ENCODE results near the gene PNLIP.

The PNLIP gene

GRCh38 chr10:116545756-116546155, at the start of gene PNLIP:
Gene PNLIP, plus strand, starts transcription at chr10:116545931. Its CDS starts 162 bp downstream, at chr10:116546093.
- no peak for DNase-seq (ENCODE audit: low spot score)

- no peak for DNase-seq (ENCODE audit: low spot score)
These were observed 40.9 kb upstream of the PNLIP start for GRCh38 chr10:116504786-116505185.

GRCh38 chr10:116510565-116510964, 35.2 kb upstream of the PNLIP start:
- DNase-seq (ENCODE audit: low spot score) = no peak

- DNase-seq (ENCODE audit: low spot score) = no peak
These were observed 34.4 kb upstream of the PNLIP start for GRCh38 chr10:116511365-116511764.

- DNase-seq (ENCODE audit: low spot score) = peak; percentile 33
These were observed 24.1 kb upstream of the PNLIP start for GRCh38 chr10:116521424-116522290.

- no peak for DNase-seq (ENCODE audit: low spot score)
These were observed 22.8 kb upstream of the PNLIP start for GRCh38 chr10:116522803-116523381.

- DNase-seq (ENCODE audit: low spot score) = no peak
These were observed 21.0 kb upstream of the PNLIP start for GRCh38 chr10:116524736-116525135.

- no peak for DNase-seq (ENCODE audit: low spot score)
These were observed 19.5 kb upstream of the PNLIP start for GRCh38 chr10:116526219-116526618.

GRCh38 chr10:116536810-116537209, 8.9 kb upstream of the PNLIP start:
- DNase-seq (ENCODE audit: low spot score) = no peak

- peak; percentile 29 for DNase-seq (ENCODE audit: low spot score)
These were observed 7.3 kb upstream of the PNLIP start for GRCh38 chr10:116538456-116538855.

- no peak for DNase-seq (ENCODE audit: low spot score)
These were observed 6.7 kb upstream of the PNLIP start for GRCh38 chr10:116538992-116539391.

GRCh38 chr10:116540814-116541213, 4.9 kb upstream of the PNLIP start:
- no peak for DNase-seq (ENCODE audit: low spot score)

GRCh38 chr10:116542007-116542677, 3.6 kb upstream of the PNLIP start:
- no peak for DNase-seq (ENCODE audit: low spot score)

- no peak for DNase-seq (ENCODE audit: low spot score)
These were observed 609 bp upstream of the PNLIP start for GRCh38 chr10:116545122-116545521.

GRCh38 chr10:116548301-116548700, 2.6 kb downstream of the PNLIP start:
- DNase-seq (ENCODE audit: low spot score) = no peak

GRCh38 chr10:116553378-116553980, 7.7 kb downstream of the PNLIP start:
- no peak for DNase-seq (ENCODE audit: low spot score)

GRCh38 chr10:116554628-116555027, 8.9 kb downstream of the PNLIP start:
- peak; percentile 11 for DNase-seq (ENCODE audit: low spot score)

GRCh38 chr10:116555880-116556279, 10.1 kb downstream of the PNLIP start:
- DNase-seq (ENCODE audit: low spot score) = no peak

- DNase-seq (ENCODE audit: low spot score) = no peak
These were observed 11.7 kb downstream of the PNLIP start for GRCh38 chr10:116557305-116557880.

- no peak for DNase-seq (ENCODE audit: low spot score)
These were observed 19.8 kb downstream of the PNLIP start for GRCh38 chr10:116565534-116565933.

- no peak for DNase-seq (ENCODE audit: low spot score)
These were observed 21.2 kb downstream of the PNLIP start for GRCh38 chr10:116566932-116567331.

- DNase-seq (ENCODE audit: low spot score) = no peak
These were observed 21.6 kb downstream of the PNLIP start for GRCh38 chr10:116567335-116567734.
